ENCODE measurements around the gene DENND6A. TPM values are rescaled to one million over a fixed set of nuclear protein-coding genes. Genes with fewer than 3 reads are reported as not detected.

The DENND6A gene
- total and polyA plus RNA-seq, 8 donors, result 3.3 to 12.0 (median 8.3) TPM

- no peaks in the 10 kb centered on the region for H3K9me3 ChIP-seq
- TF ChIP-seq CTCF (IDR thresholded peaks at IDR 0.05), result no peak
- no peaks in the 10 kb centered on the region for H3K27me3 ChIP-seq
- peaks cover 0 to 21% (median 17%) of the 10 kb centered on the region in 3 donors for H3K4me1 ChIP-seq
- FAIRE-seq (no peak), DNase-seq (no peak), ATAC-seq (no peak)
- H3K27ac ChIP-seq, result no peak overlapping the region
- intact Hi-C loops (cut with DNase I), result no loop called here
- no peaks in the 10 kb centered on the region for H3K36me3 ChIP-seq
- WGBS, 2 donors, result 36 to 42% methylated on average over 4 of the region's 4 CpGs
- H3K4me3 ChIP-seq, result peak overlapping the region in 2 of 4 donors; percentile 79 to 96
These were observed 98.7 kb downstream of the DENND6A start for GRCh38 chr3:57594144-57594543.

- H3K36me3 ChIP-seq, result no peaks in the 10 kb centered on the region
- DNase-seq (no peak), ATAC-seq (no peak), FAIRE-seq (no peak)
- no peaks in the 10 kb centered on the region for H3K9me3 ChIP-seq
- H3K27ac ChIP-seq, result no peak overlapping the region
- H3K27me3 ChIP-seq, result no peaks in the 10 kb centered on the region
- no peak for TF ChIP-seq CTCF (IDR thresholded peaks at IDR 0.05)
- intact Hi-C loops (cut with DNase I), result no loop called here
- 25 to 34% methylated on average over 6 of the region's 6 CpGs for WGBS, 2 donors
- H3K4me1 ChIP-seq, result peaks cover 0 to 30% (median 27%) of the 10 kb centered on the region in 3 donors
- H3K4me3 ChIP-seq, result peak overlapping the region in 1 of 4 donors; percentile 1
These were observed 100.6 kb downstream of the DENND6A start for GRCh38 chr3:57592306-57592705.

DNA sequence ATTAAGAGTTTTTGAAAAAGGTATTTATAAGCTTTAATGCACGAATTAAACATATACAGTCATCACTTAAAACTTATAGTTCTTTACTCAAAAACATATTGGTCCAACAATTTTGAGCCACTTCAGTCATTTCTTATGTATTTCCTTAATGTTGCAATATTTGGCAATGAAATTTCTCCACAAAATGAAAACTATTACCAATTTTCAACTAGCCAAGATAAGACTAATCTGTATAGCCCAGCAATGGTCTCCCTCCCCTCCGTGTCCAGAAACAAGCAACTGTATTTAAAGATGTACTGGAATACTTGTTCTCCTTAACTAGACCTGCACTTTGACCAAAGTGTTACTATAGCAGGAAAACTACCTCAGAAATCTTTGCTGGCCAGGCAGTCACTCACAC lies 105.0 kb downstream of the DENND6A start:
- Histone ChIP-seq H3K9me3 (no peaks in the 10 kb centered on the region), H3K27me3 (no peaks in the 10 kb centered on the region), H3K4me1 (peaks cover 15 to 54% (median 38%) of the 10 kb centered on the region in 3 donors), H3K27ac (no peak overlapping the region), H3K4me3 (no peak overlapping the region), H3K36me3 (no peaks in the 10 kb centered on the region)
- no peak for FAIRE-seq
- WGBS, 2 donors, result 40 to 44% methylated on average over 2 of the region's 2 CpGs
- DNase-seq, result no peak
- ATAC-seq, result peak in 1 of 4 donors; percentile 14
- intact Hi-C loops (cut with DNase I), result no loop called here
- no peak for TF ChIP-seq CTCF (IDR thresholded peaks at IDR 0.05)

- peaks cover 15 to 45% (median 39%) of the 10 kb centered on the region in 3 donors for H3K4me1 ChIP-seq
- no peak overlapping the region for H3K4me3 ChIP-seq
- FAIRE-seq (no peak), ATAC-seq (no peak), DNase-seq (no peak)
- TF ChIP-seq CTCF (IDR thresholded peaks at IDR 0.05), result no peak
- WGBS, 2 donors, result 39 to 47% methylated on average over 6 of the region's 6 CpGs
- H3K9me3 ChIP-seq, result no peaks in the 10 kb centered on the region
- H3K27ac ChIP-seq, result no peak overlapping the region
- no peaks in the 10 kb centered on the region for H3K27me3 ChIP-seq
- intact Hi-C loops (cut with DNase I), result no loop called here
- H3K36me3 ChIP-seq, result no peaks in the 10 kb centered on the region
These were observed 106.1 kb downstream of the DENND6A start for GRCh38 chr3:57586778-57587177.

GRCh38 chr3:57583544-57583943 lies 109.3 kb downstream of the DENND6A start:
- peaks cover 21 to 44% (median 44%) of the 10 kb centered on the region in 3 donors for H3K4me1 ChIP-seq
- no peak overlapping the region for H3K27ac ChIP-seq
- no peaks in the 10 kb centered on the region for H3K9me3 ChIP-seq
- no peaks in the 10 kb centered on the region for H3K27me3 ChIP-seq
- H3K36me3 ChIP-seq, result peaks cover 0 to 6% (median 2%) of the 10 kb centered on the region in 3 donors
- ATAC-seq (no peak), DNase-seq (no peak), FAIRE-seq (no peak)
- intact Hi-C loops (cut with DNase I), result no loop called here
- no peak for TF ChIP-seq CTCF (IDR thresholded peaks at IDR 0.05)
- no peak overlapping the region for H3K4me3 ChIP-seq
- WGBS, 2 donors, result 52 to 71% methylated on average over 2 of the region's 2 CpGs
